ENCODE data around the gene ALOXE3.
A peak's percentile ranks its signal among the peaks of the same experiment; 100 is the strongest.

Gene ALOXE3

DNA sequence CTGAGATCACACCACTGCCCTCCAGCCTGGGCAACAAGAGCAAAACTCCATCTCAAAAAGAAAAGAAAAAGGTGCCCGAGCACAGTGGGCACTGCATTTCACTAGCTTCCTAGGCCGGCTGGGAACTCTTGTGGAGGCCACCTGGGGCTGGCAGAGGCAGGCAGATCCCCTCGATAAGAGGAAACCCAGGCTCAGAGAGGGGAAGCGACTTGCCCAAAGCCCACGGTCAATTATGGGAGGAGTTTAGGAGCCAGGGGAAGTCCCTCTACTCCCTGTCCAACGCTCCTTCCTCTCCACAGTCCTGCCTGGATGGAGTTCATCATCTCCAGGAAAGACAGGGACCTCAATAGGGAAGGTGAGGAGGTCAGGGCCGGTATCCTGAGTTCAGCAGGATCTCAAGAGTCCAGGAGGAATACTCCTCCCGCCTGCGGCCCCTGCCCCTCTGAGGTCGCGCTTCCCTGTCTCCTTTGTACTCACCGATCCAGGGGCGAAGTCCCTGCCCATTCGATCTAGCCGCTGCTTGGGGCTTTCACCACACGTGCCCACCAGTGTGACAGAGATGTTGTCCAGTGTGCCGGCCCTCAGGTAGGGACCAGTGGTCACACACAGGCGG, 841 bp downstream of the ALOXE3 start:
- Histone ChIP-seq H3K4me1 (ENCODE audit: insufficient read depth, poor library complexity, severe bottlenecking) (no peaks in the 10 kb centered on the region), H3K9me3 (ENCODE audit: severe bottlenecking) (no peaks in the 10 kb centered on the region), H3K27me3 (ENCODE audit: insufficient read depth, poor library complexity, severe bottlenecking) (no peaks in the 10 kb centered on the region), H3K36me3 (ENCODE audit: low read depth) (no peaks in the 10 kb centered on the region), H3K4me3 (ENCODE audit: severe bottlenecking) (peak overlapping the region; percentile 46), H3K27ac (ENCODE audit: poor library complexity, severe bottlenecking) (peak overlapping the region; percentile 91)
- no peak for ATAC-seq (ENCODE audit: low read depth)
- TF ChIP-seq CTCF (IDR thresholded peaks at IDR 0.05; ENCODE audit: poor library complexity, severe bottlenecking): no peak
- no peak for DNase-seq (ENCODE audit: low spot score)

GRCh38 chr17:8116776-8117175, 1.5 kb downstream of the ALOXE3 start:
- Histone ChIP-seq H3K36me3 (ENCODE audit: low read depth) (no peaks in the 10 kb centered on the region), H3K9me3 (ENCODE audit: severe bottlenecking) (no peaks in the 10 kb centered on the region), H3K4me1 (ENCODE audit: insufficient read depth, poor library complexity, severe bottlenecking) (no peaks in the 10 kb centered on the region), H3K27me3 (ENCODE audit: insufficient read depth, poor library complexity, severe bottlenecking) (no peaks in the 10 kb centered on the region), H3K4me3 (ENCODE audit: severe bottlenecking) (no peak overlapping the region), H3K27ac (ENCODE audit: poor library complexity, severe bottlenecking) (no peak overlapping the region)
- DNase-seq (ENCODE audit: low spot score): no peak
- TF ChIP-seq CTCF (IDR thresholded peaks at IDR 0.05; ENCODE audit: poor library complexity, severe bottlenecking): no peak
- no peak for ATAC-seq (ENCODE audit: low read depth)

DNA sequence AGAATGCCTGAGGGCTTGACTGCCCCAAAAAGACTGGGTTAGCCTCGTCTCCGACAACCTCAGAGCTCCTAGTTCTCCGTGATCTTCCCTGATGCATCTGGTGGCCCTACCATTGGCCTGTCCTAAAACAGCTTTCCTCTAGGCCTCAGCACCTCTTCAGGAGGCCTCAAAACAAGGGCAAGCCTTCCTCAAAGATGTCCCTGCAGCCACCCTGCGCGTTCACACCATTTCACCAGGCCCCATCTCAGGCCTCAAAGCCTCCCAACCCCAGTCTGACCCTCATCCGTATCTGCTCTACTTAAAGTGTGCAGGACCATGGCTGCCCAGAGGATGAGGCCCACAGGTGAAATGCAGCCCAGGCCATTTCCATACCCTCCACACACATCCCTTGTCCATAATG, 7.4 kb downstream of the ALOXE3 start:
- H3K36me3 ChIP-seq (ENCODE audit: low read depth): no peaks in the 10 kb centered on the region
- DNase-seq (ENCODE audit: low spot score) (no peak), ATAC-seq (ENCODE audit: low read depth) (no peak)
- H3K4me1 ChIP-seq (ENCODE audit: insufficient read depth, poor library complexity, severe bottlenecking): peaks cover 11% of the 10 kb centered on the region
- H3K4me3 ChIP-seq (ENCODE audit: severe bottlenecking): no peak overlapping the region
- H3K27ac ChIP-seq (ENCODE audit: poor library complexity, severe bottlenecking): no peak overlapping the region
- no peak for TF ChIP-seq CTCF (IDR thresholded peaks at IDR 0.05; ENCODE audit: poor library complexity, severe bottlenecking)
- H3K27me3 ChIP-seq (ENCODE audit: insufficient read depth, poor library complexity, severe bottlenecking): no peaks in the 10 kb centered on the region
- H3K9me3 ChIP-seq (ENCODE audit: severe bottlenecking): no peaks in the 10 kb centered on the region

DNA sequence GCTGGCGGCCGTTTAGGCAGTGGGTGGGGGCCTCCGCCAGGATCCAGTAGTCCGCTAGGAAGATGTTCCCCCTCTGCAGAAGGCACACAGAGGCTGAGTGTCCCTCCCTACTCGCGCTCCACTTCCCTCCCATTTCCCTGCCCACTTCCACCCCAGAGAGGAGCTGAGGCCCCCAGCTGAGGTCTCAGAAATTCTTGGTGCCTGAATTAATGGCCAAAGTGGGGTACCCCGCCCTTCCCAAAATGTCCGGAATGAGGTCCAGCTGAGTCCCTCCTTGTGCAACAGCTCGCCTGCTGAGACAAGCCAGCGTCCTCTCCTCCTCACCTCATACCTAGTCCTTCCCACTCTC, 7.9 kb downstream of the ALOXE3 start:
- no peaks in the 10 kb centered on the region for H3K27me3 ChIP-seq (ENCODE audit: insufficient read depth, poor library complexity, severe bottlenecking)
- H3K36me3 ChIP-seq (ENCODE audit: low read depth): no peaks in the 10 kb centered on the region
- peaks cover 11% of the 10 kb centered on the region for H3K4me1 ChIP-seq (ENCODE audit: insufficient read depth, poor library complexity, severe bottlenecking)
- H3K27ac ChIP-seq (ENCODE audit: poor library complexity, severe bottlenecking): no peak overlapping the region
- ATAC-seq (ENCODE audit: low read depth): no peak
- no peaks in the 10 kb centered on the region for H3K9me3 ChIP-seq (ENCODE audit: severe bottlenecking)
- H3K4me3 ChIP-seq (ENCODE audit: severe bottlenecking): no peak overlapping the region
- peak; percentile 50 for TF ChIP-seq CTCF (IDR thresholded peaks at IDR 0.05; ENCODE audit: poor library complexity, severe bottlenecking)
- no peak for DNase-seq (ENCODE audit: low spot score)

- Histone ChIP-seq H3K9me3 (ENCODE audit: severe bottlenecking) (no peaks in the 10 kb centered on the region), H3K4me1 (ENCODE audit: insufficient read depth, poor library complexity, severe bottlenecking) (peaks cover 11% of the 10 kb centered on the region), H3K27ac (ENCODE audit: poor library complexity, severe bottlenecking) (no peak overlapping the region), H3K27me3 (ENCODE audit: insufficient read depth, poor library complexity, severe bottlenecking) (no peaks in the 10 kb centered on the region), H3K4me3 (ENCODE audit: severe bottlenecking) (no peak overlapping the region), H3K36me3 (ENCODE audit: low read depth) (no peaks in the 10 kb centered on the region)
- DNase-seq (ENCODE audit: low spot score) (no peak), ATAC-seq (ENCODE audit: low read depth) (peak; percentile 73)
- peak; percentile 77 for TF ChIP-seq CTCF (IDR thresholded peaks at IDR 0.05; ENCODE audit: poor library complexity, severe bottlenecking)
These were observed 8.5 kb downstream of the ALOXE3 start for GRCh38 chr17:8109661-8110455.

Measured in RWPE2 (cell line).